A549 (cell line): ENCODE data around the gene DRGX.

Experiments
- CTCF ChIP-seq: fragments of >200 bp; sonication (Bioruptor Twin); formaldehyde crosslinking; IDR thresholded peaks from 3 replicates; pipeline ENCODE4 v1.5.1; 2016
- KDM1A ChIP-seq: fragments of 200-600 bp; sonication (generic); IDR thresholded peaks from 2 replicates; pipeline ENCODE4 v1.6.1; 2016; ENCODE audit warnings: low read depth, mild to moderate bottlenecking
- POLR2A ChIP-seq: IDR thresholded peaks from 2 replicates; pipeline ENCODE4 v1.6.1; 2012; ENCODE audit warnings: mild to moderate bottlenecking, low read length
- TF ChIP-seq, protein P1 (sequence below): fragments of 200-600 bp; sonication (generic); IDR thresholded peaks from 2 replicates; pipeline ENCODE4 v1.6.1; 2016; ENCODE audit warnings: antibody characterized with exemption, mild to moderate bottlenecking, moderate library complexity

DNA sequence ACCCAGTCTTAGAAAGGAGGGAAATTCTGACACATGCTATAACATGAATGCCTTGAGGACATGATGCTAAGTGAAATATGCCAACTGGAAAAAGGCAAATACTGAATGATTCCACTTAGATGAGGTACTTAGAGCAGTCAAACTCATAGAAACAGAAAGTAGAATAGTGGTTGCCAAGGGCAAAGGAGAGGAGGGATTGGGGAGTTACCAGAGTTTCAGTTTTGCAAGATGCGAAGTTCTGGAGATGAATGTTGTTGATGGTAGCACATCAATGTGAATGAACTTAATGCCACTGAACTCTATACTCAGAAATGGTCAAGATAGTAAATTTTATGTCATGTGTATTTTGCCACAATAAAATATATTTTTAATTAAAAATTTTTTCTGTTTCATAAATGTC, 38.9 kb downstream of the DRGX start:
- no peak for TF ChIP-seq CTCF
- TF ChIP-seq POLR2A, result no peak
- TF ChIP-seq, protein P1, sequence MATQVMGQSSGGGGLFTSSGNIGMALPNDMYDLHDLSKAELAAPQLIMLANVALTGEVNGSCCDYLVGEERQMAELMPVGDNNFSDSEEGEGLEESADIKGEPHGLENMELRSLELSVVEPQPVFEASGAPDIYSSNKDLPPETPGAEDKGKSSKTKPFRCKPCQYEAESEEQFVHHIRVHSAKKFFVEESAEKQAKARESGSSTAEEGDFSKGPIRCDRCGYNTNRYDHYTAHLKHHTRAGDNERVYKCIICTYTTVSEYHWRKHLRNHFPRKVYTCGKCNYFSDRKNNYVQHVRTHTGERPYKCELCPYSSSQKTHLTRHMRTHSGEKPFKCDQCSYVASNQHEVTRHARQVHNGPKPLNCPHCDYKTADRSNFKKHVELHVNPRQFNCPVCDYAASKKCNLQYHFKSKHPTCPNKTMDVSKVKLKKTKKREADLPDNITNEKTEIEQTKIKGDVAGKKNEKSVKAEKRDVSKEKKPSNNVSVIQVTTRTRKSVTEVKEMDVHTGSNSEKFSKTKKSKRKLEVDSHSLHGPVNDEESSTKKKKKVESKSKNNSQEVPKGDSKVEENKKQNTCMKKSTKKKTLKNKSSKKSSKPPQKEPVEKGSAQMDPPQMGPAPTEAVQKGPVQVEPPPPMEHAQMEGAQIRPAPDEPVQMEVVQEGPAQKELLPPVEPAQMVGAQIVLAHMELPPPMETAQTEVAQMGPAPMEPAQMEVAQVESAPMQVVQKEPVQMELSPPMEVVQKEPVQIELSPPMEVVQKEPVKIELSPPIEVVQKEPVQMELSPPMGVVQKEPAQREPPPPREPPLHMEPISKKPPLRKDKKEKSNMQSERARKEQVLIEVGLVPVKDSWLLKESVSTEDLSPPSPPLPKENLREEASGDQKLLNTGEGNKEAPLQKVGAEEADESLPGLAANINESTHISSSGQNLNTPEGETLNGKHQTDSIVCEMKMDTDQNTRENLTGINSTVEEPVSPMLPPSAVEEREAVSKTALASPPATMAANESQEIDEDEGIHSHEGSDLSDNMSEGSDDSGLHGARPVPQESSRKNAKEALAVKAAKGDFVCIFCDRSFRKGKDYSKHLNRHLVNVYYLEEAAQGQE, result no peak
- no peak for TF ChIP-seq KDM1A
